NCI-H2107 treated with DMSO at 0.1 percent for 48 hours (cell line): ENCODE measurements around the gene RABL2B.

Experiments
- DNase-seq: peaks from one replicate; lab custom pipeline; 2025; ENCODE audit not compliant: unreplicated experiment; lab: John Stamatoyannopoulos, UW

The RABL2B gene

DNA sequence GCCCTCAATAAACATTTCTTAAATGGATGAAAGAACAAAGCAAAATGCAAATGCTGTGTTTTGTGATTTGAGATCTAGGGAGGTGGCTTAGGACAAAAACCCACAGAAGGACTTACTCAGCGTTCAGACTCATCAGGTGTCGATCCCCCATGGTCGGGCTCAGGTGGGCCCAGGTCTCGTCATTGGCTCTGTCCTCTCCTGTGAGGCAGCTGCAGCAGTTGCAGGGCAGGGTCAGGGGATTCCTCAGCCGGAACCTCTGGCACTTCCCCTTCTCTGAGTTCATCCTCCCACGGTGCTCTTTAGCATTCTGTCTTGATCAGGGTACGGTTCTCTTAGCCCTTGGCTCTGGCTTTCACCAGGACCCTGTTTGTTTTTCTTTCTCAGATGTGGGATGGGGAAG is 59.4 kb downstream of the RABL2B start:
- DNase-seq: no peak

DNA sequence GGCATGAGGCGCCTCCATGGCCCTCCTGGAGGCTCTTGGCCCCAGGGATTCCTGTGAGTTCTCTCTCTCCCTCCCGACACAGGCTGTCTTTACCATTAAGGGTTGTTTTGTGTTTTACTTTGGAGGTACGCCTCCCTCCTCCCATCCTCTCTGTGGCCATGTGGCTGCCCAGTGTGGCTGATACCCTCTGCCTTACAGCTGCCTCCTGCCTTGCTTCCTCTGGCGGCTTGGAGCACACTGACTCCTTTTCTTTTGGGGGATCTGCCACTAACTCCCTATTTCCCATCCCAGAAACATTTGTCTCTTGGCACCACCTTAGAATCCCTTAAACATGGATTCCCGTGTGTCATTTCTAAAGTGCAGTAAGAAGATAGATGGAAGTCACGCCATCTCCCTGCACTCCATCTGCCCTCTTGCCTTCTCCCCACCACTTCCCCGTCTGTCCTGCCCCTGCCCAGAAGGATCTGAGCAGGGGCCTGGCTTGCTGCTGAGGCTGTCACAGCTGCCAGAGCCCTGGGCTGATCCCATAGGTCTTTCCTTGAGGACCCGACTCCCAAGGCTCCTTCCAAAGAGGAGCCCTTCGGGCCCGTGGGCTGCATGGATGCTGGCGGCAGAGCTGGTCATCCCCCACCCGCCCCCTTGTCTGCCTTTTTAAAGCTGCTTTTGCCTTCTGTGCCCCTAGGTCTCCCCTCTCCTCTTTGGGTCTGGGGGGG is 60.6 kb downstream of the RABL2B start:
- DNase-seq: no peak

DNA sequence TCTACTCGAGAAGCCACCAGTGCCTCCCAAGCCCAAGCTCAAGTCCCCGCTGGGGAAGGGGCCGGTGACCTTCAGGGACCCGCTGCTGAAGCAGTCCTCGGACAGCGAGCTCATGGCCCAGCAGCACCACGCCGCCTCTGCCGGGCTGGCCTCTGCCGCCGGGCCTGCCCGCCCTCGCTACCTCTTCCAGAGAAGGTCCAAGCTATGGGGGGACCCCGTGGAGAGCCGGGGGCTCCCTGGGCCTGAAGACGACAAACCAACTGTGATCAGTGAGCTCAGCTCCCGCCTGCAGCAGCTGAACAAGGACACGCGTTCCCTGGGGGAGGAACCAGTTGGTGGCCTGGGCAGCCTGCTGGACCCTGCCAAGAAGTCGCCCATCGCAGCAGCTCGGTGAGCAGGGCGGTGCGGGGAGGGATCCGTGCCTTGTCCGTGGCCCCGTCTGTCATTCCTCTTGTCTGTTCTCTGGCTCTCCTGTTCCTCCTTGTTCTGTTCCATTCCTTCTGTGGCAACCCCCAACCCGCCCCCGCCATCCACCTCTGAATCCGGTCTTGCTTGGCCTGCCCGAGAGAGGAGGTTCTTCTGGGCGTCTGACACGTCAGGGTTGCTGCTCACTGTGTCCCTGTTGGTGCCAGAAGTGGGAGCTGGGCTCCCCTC is 61.3 kb downstream of the RABL2B start:
- DNase-seq: no peak

DNA sequence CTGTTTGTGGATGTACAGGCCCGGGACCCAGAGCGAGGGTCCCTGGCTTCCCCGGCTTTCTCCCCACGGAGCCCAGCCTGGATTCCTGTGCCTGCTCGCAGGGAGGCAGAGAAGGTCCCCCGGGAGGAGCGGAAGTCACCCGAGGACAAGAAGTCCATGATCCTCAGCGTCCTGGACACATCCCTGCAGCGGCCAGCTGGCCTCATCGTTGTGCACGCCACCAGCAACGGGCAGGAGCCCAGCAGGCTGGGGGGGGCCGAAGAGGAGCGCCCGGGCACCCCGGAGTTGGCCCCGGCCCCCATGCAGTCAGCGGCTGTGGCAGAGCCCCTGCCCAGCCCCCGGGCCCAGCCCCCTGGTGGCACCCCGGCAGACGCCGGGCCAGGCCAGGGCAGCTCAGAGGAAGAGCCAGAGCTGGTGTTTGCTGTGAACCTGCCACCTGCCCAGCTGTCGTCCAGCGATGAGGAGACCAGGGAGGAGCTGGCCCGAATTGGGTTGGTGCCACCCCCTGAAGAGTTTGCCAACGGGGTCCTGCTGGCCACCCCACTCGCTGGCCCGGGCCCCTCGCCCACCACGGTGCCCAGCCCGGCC is 62.1 kb downstream of the RABL2B start:
- no peak for DNase-seq

DNA sequence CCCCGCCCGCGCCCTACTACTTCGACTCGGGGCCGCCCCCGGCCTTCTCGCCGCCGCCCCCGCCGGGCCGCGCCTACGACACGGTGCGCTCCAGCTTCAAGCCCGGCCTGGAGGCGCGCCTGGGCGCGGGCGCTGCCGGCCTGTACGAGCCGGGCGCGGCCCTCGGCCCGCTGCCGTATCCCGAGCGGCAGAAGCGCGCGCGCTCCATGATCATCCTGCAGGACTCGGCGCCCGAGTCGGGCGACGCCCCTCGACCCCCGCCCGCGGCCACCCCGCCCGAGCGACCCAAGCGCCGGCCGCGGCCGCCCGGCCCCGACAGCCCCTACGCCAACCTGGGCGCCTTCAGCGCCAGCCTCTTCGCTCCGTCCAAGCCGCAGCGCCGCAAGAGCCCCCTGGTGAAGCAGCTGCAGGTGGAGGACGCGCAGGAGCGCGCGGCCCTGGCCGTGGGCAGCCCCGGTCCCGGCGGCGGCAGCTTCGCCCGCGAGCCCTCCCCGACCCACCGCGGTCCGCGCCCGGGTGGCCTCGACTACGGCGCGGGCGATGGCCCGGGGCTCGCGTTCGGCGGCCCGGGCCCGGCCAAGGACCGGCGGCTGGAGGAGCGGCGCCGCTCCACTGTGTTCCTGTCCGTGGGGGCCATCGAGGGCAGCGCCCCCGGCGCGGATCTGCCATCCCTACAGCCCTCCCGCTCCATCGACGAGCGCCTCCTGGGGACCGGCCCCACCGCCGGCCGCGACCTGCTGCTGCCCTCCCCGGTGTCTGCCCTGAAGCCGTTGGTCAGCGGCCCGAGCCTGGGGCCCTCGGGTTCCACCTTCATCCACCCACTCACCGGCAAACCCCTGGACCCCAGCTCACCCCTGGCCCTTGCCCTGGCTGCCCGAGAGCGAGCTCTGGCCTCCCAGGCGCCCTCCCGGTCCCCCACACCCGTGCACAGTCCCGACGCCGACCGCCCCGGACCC is 62.9 kb downstream of the RABL2B start:
- no peak for DNase-seq

DNA sequence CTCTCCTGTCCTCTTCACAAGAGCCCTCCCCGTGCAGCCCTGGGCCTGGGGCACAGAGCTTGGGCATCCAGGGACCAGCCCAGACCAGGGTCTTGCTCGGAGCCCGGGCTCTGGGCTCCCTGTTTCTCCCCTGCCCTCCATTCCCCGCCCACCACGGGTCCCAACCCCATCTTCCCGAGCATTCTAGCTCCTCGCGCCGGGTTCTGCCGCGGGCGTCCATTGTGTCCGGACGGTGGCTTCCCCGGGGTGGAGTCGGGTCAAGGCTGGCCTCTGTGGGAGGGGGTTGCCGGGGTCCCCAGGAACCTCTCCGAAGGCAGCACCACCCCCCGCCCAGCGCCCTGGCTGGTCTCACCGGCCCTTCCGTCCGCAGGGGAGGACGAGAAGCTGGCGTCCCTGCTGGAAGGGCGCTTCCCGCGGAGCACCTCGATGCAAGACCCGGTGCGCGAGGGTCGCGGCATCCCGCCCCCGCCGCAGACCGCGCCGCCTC is 63.6 kb downstream of the RABL2B start:
- DNase-seq: no peak

DNA sequence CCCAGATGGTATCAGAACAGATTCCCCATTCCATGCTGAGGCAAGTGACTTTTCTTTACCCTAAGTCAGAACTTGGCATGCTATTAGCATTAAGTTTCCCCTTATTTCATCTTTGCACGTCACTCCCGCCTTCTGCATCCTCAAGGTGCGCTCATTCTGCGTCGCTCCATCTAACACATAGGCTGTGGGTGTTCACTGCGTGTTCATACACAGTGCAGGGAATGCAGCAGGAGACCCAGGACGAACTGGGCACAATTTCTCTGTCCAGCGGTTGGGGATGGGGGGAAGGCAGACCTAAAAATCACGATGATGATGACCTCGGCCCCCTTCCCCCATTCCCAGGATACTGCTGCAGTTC is 65.1 kb downstream of the RABL2B start:
- no peak for DNase-seq

DNA sequence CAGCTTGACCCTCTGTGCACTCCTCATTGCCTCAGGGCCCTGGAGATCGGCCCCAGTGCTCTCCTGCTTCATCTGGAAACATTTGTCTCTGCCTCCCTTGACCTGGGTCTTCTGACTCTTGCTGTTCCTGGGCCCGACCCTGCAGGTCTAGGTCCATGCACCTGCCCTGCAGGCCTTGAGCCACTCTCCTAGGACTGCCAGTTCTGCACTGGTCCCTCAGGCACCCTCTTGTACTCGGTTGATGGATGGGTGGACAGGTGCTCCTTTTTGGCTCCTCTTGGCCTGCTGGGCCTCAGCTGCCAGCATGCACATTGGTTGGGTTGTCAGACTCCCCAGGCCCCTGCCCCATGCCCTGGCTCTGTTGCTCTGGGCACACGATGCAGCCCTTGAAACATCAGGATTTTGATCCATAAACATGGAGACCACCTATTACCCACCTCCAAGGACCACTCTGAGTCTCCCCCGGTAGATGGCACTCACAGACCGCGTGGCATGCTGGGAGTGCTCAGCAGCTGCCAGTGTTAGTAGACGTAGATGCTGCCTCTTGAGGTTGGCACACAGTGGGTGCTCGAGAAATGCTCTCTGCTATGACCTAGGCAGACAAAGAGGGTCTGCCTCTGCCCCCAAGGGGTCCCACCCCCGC is 65.6 kb downstream of the RABL2B start:
- DNase-seq: no peak
